PC-3 (cell line): ENCODE measurements around the gene SCAF8. TPM values are rescaled to one million over a fixed set of nuclear protein-coding genes. Genes with fewer than 3 reads are reported as not detected.
"Not testable (repeated sequence)": the region's sequence is repeated elsewhere in the genome, so short reads cannot be mapped to it uniquely, and the experiment has no call there.

Source experiments
- ATAC-seq: fragments of 200-7000 bp; cut with Tn5 transposase; 2 replicates; pipeline ENCODE4 v1.9.1; 2020; ENCODE audit warnings: mild to moderate bottlenecking, moderate library complexity
- BruUV-seq: library from RNA; stranded (reverse); fragments of 400-500 nt; replicated peaks from 2 replicates; lab custom pipeline; 2021; lab: Mats Ljungman, UMichigan
- CTCF ChIA-PET: fragments of 300-600 bp; sonication (Branson Sonifier 250); formaldehyde crosslinking; loops from one replicate; lab custom pipeline; 2022; ENCODE audit warnings: antibody characterized with exemption; lab: Charles Lee
- POLR2A ChIA-PET: fragments of 300-600 bp; sonication (Branson Sonifier 250); formaldehyde crosslinking; loops from one replicate; lab custom pipeline; 2022; ENCODE audit warnings: antibody characterized with exemption; ENCODE audit not compliant: unreplicated experiment; lab: Charles Lee
- DNase-seq: peaks from one replicate; pipeline ENCODE4 v3.0.0-alpha.2; 2015
- H2AFZ ChIP-seq: fragments of 300-600 bp; sonication (generic); 2 replicates; pipeline ENCODE4 v1.6.0; 2016; ENCODE audit warnings: antibody characterized with exemption, low read length
- H3F3A ChIP-seq: fragments of 300-600 bp; sonication (generic); one replicate; pipeline ENCODE4 v1.6.0; 2017; ENCODE audit warnings: antibody characterized with exemption, low read length, control low read depth, mild to moderate bottlenecking; ENCODE audit not compliant: unreplicated experiment
- H3K27ac ChIP-seq: fragments of 300-600 bp; sonication (generic); 2 replicates; pipeline ENCODE4 v1.5.1; 2016; ENCODE audit warnings: mild to moderate bottlenecking, low read length
- H3K27me3 ChIP-seq: fragments of 300-600 bp; sonication (generic); 2 replicates; pipeline ENCODE4 v1.6.1; 2016; ENCODE audit warnings: low read length, mixed read lengths
- H3K36me3 ChIP-seq: fragments of 300-600 bp; sonication (generic); 2 replicates; pipeline ENCODE4 v1.6.1; 2016; ENCODE audit warnings: low read depth, mixed run types, low read length, mixed read lengths
- H3K4me1 ChIP-seq: fragments of 300-600 bp; sonication (generic); 2 replicates; pipeline ENCODE4 v1.5.1; 2016; ENCODE audit warnings: low read length; ENCODE audit not compliant: insufficient read depth
- H3K4me2 ChIP-seq: fragments of 300-600 bp; sonication (generic); 2 replicates; pipeline ENCODE4 v1.6.0; 2016; ENCODE audit warnings: low read length
- H3K4me3 ChIP-seq: fragments of 300-600 bp; sonication (generic); 2 replicates; pipeline ENCODE4 v1.5.1; 2016; ENCODE audit warnings: mild to moderate bottlenecking, low read length, mixed read lengths
- H3K79me2 ChIP-seq: fragments of 300-600 bp; sonication (generic); 2 replicates; pipeline ENCODE4 v1.6.1; 2017; ENCODE audit warnings: low read length, mixed read lengths
- H3K9ac ChIP-seq: fragments of 300-600 bp; sonication (generic); 2 replicates; pipeline ENCODE4 v1.6.0; 2016; ENCODE audit warnings: mild to moderate bottlenecking, low read length
- H3K9me2 ChIP-seq: fragments of 300-600 bp; sonication (generic); replicated peaks from 2 replicates; pipeline ENCODE4 v1.6.1; 2016; ENCODE audit warnings: mixed run types, low read length, mixed read lengths
- H3K9me3 ChIP-seq: fragments of 300-600 bp; sonication (generic); 2 replicates; pipeline ENCODE4 v1.6.1; 2016; ENCODE audit warnings: low read length, mixed read lengths
- H4K20me1 ChIP-seq: fragments of 300-600 bp; sonication (generic); 2 replicates; pipeline ENCODE4 v1.6.1; 2016; ENCODE audit warnings: low read length, mixed read lengths
- CTCF ChIP-seq: fragments of 300-600 bp; sonication (generic); conservative IDR thresholded peaks from 2 replicates; pipeline ENCODE4 v1.5.1; 2017; ENCODE audit warnings: antibody characterized with exemption, low read depth, mild to moderate bottlenecking, low read length
- EZH2 ChIP-seq: fragments of 300-600 bp; sonication (generic); IDR thresholded peaks from one replicate; pipeline ENCODE4 v1.6.1; 2017; ENCODE audit warnings: antibody characterized with exemption, mild to moderate bottlenecking, low read length; ENCODE audit not compliant: unreplicated experiment
- EZH2phosphoT487 ChIP-seq: fragments of 300-600 bp; sonication (generic); IDR thresholded peaks from 2 replicates; pipeline ENCODE4 v1.6.1; 2018; ENCODE audit warnings: mild to moderate bottlenecking, antibody characterized with exemption, low read length, borderline replicate concordance
- intact Hi-C: fragments of 100-400 bp; cut with micrococcal nuclease; formaldehyde crosslinking; loops from 2 replicates; pipeline ENCODE4 v1.9.0; 2023
- total RNA-seq: library from RNA; depleted of rRNA; stranded (reverse); fragments of >200 nt; gene quantifications from 2 replicates; pipeline ENCODE4 v1.2.3, GENCODE V29; 2014

Gene SCAF8
- total RNA-seq, 1 experiment from 2014 or later = 11.9 TPM

GRCh38 chr6:154742891-154743290 is 9.7 kb downstream of the SCAF8 start:
- Histone ChIP-seq H3K36me3 (peaks cover 3% of the 10 kb centered on the region; the same call in 1 of the 2 replicates), H3K9me2 (no peaks in the 10 kb centered on the region), H3F3A (no peaks in the 10 kb centered on the region), H2AFZ (no peak overlapping the region), H4K20me1 (peaks cover 62% of the 10 kb centered on the region), H3K4me3 (no peak overlapping the region), H3K79me2 (peaks cover 100% of the 10 kb centered on the region), H3K9ac (no peak overlapping the region), H3K4me2 (no peak overlapping the region), H3K27ac (no peak overlapping the region), H3K27me3 (no peaks in the 10 kb centered on the region), H3K9me3 (no peaks in the 10 kb centered on the region), H3K4me1 (no peaks in the 10 kb centered on the region; the same call in 1 of the 2 replicates)
- BruUV-seq = no TSS peak
- TF ChIP-seq EZH2phosphoT487 (no peak), CTCF (no peak), EZH2 (no peak)
- ATAC-seq = no peak
- POLR2A ChIA-PET = no interaction called here
- intact Hi-C loops = no loop called here
- DNase-seq = no peak
- CTCF ChIA-PET = no interaction called here

GRCh38 chr6:154744029-154744745 is 11.0 kb downstream of the SCAF8 start:
- Histone ChIP-seq H4K20me1 (peaks cover 61% of the 10 kb centered on the region), H3K79me2 (peaks cover 100% of the 10 kb centered on the region)
- H3K9me3 ChIP-seq, DNase-seq, CTCF ChIA-PET, H3K9ac ChIP-seq, H3K4me1 ChIP-seq, H3F3A ChIP-seq, ATAC-seq, H3K4me2 ChIP-seq, H2AFZ ChIP-seq, H3K36me3 ChIP-seq, BruUV-seq, POLR2A ChIA-PET, intact Hi-C loops, H3K9me2 ChIP-seq, H3K4me3 ChIP-seq, H3K27ac ChIP-seq, H3K27me3 ChIP-seq: not testable (repeated sequence)

- intact Hi-C loops = no loop called here
- H3K9me3 ChIP-seq = no peaks in the 10 kb centered on the region
- H3K79me2 ChIP-seq = peaks cover 100% of the 10 kb centered on the region
- no peak overlapping the region for H3K4me2 ChIP-seq
- POLR2A ChIA-PET = interaction anchor here (0.6 kb wide), 1 partner anchor 38 kb away, joined by 4 read pairs; no protein-coding TSS in a partner anchor
- CTCF ChIA-PET = no interaction called here
- H3K27ac ChIP-seq = no peak overlapping the region
- no peaks in the 10 kb centered on the region for H3K27me3 ChIP-seq
- H3K4me3 ChIP-seq = no peak overlapping the region
- TF ChIP-seq EZH2 (no peak), EZH2phosphoT487 (no peak), CTCF (no peak)
- DNase-seq (no peak), ATAC-seq (no peak)
- peaks cover 61% of the 10 kb centered on the region for H4K20me1 ChIP-seq
- peaks cover 3% of the 10 kb centered on the region; the same call in 1 of the 2 replicates for H3K36me3 ChIP-seq
- no peaks in the 10 kb centered on the region; the same call in 1 of the 2 replicates for H3K4me1 ChIP-seq
- H3K9ac ChIP-seq = no peak overlapping the region
- no TSS peak for BruUV-seq
- H3K9me2 ChIP-seq = no peaks in the 10 kb centered on the region
- H2AFZ ChIP-seq = no peak overlapping the region
- H3F3A ChIP-seq = no peaks in the 10 kb centered on the region
These were observed 12.0 kb downstream of the SCAF8 start for GRCh38 chr6:154745243-154745642.
